GM12878 (cell line): ENCODE data around the gene STEAP3. TPM values are rescaled to one million over a fixed set of nuclear protein-coding genes. Genes with fewer than 3 reads are reported as not detected.

ENCODE experiments used
- ATAC-seq: fragments of 200-7000 bp; cut with Tn5 transposase; 3 replicates; pipeline ENCODE4 v1.9.1; 2020; ENCODE audit warnings: mild to moderate bottlenecking, moderate library complexity
- BruUV-seq: library from RNA; stranded (reverse); fragments of 400-500 nt; replicated peaks from 2 replicates; lab custom pipeline; 2021; lab: Mats Ljungman, UMichigan
- CTCF ChIA-PET: fragments of 300-600 bp; sonication (Branson Sonifier 250); formaldehyde crosslinking; extraction: SDS; loops from one replicate; lab custom pipeline; 2021; ENCODE audit warnings: inconsistent platforms; lab: Yijun Ruan, JAX
- POLR2A ChIA-PET: fragments of 350-600 bp; formaldehyde crosslinking; extraction: SDS; loops from one replicate; lab custom pipeline; 2021; ENCODE audit warnings: inconsistent platforms; lab: Charles Lee
- RAD21 ChIA-PET: fragments of 300-600 bp; sonication (Branson Sonifier 250); formaldehyde crosslinking; loops from one replicate; lab custom pipeline; 2023; ENCODE audit warnings: antibody characterized with exemption; ENCODE audit not compliant: unreplicated experiment; lab: Charles Lee
- SMC1A ChIA-PET: fragments of 300-600 bp; sonication (Branson Sonifier 250); formaldehyde crosslinking; loops from one replicate; lab custom pipeline; 2023; ENCODE audit not compliant: unreplicated experiment, uncharacterized antibody; lab: Charles Lee
- DNase-seq: peaks from one replicate; pipeline ENCODE4 v3.0.0-alpha.2; 2011; ENCODE audit warnings: low read depth, low spot score
- FAIRE-seq: peaks from 3 replicates; lab custom pipeline; 2011; peaks lifted over from hg19 to GRCh38; lab: Jason Lieb, UNC
- H2AFZ ChIP-seq: 2 replicates; pipeline ENCODE4 v1.6.0; 2011; ENCODE audit warnings: low read depth, low read length, control low read depth; ENCODE audit not compliant: control insufficient read depth
- H3K27ac ChIP-seq: 2 replicates; pipeline ENCODE4 v1.5.1; 2011; ENCODE audit warnings: control low read depth; ENCODE audit not compliant: control insufficient read depth, insufficient read depth
- H3K27me3 ChIP-seq, 2 experiments: replicated peaks in 1 of 2; 2 replicates each; pipeline versions ENCODE4 v1.6.0 to v1.6.1; 2011; ENCODE audit warnings: low read length in 1 of 2; ENCODE audit not compliant: control insufficient read depth in 2 of 2, insufficient read depth in 2 of 2
- H3K36me3 ChIP-seq, 2 experiments: 2 replicates each; pipeline ENCODE4 v1.5.1; 2011; ENCODE audit warnings: low read length in 1 of 2; ENCODE audit not compliant: control insufficient read depth in 2 of 2, insufficient read depth in 2 of 2
- H3K4me1 ChIP-seq: 2 replicates; pipeline ENCODE4 v1.6.1; 2011; ENCODE audit warnings: mild to moderate bottlenecking, low read length, moderate library complexity, mixed read lengths; ENCODE audit not compliant: control insufficient read depth, insufficient read depth
- H3K4me2 ChIP-seq: 2 replicates; pipeline ENCODE4 v1.6.0; 2011; ENCODE audit warnings: control low read depth; ENCODE audit not compliant: control insufficient read depth, insufficient read depth
- H3K4me3 ChIP-seq: fragments of 200-600 bp; sonication (generic); 2 replicates; pipeline ENCODE4 v1.5.1; 2016
- H3K79me2 ChIP-seq: 2 replicates; pipeline ENCODE4 v1.6.0; 2011; ENCODE audit warnings: low read length; ENCODE audit not compliant: control insufficient read depth, insufficient read depth
- H3K9ac ChIP-seq: 2 replicates; pipeline ENCODE4 v1.8.0; 2011; ENCODE audit warnings: low read length, control low read depth, mixed read lengths; ENCODE audit not compliant: control insufficient read depth, insufficient read depth
- H3K9me3 ChIP-seq: replicated peaks from 3 replicates; pipeline ENCODE4 v1.5.1; 2011; ENCODE audit warnings: mild to moderate bottlenecking, low read length; ENCODE audit not compliant: control insufficient read depth, insufficient read depth
- H4K20me1 ChIP-seq: 2 replicates; pipeline ENCODE4 v1.6.0; 2011; ENCODE audit not compliant: control insufficient read depth, insufficient read depth
- ATF3 ChIP-seq: IDR thresholded peaks from 2 replicates; pipeline ENCODE4 v1.6.1; 2011; ENCODE audit warnings: low read depth, mild to moderate bottlenecking, low read length, moderate library complexity, borderline replicate concordance; ENCODE audit errors: extremely low read depth
- CBX3 ChIP-seq: fragments of 200-600 bp; sonication (generic); IDR thresholded peaks from 2 replicates; pipeline ENCODE4 v1.6.1; 2016; ENCODE audit warnings: low read depth, borderline replicate concordance
- RAD21 ChIP-seq: IDR thresholded peaks from 2 replicates; pipeline ENCODE4 v1.6.1; 2011; ENCODE audit warnings: mild to moderate bottlenecking, low read depth, low read length, moderate library complexity; ENCODE audit not compliant: insufficient read depth
- RUNX3 ChIP-seq: IDR thresholded peaks from 2 replicates; pipeline ENCODE4 v1.6.1; 2012; ENCODE audit warnings: low read length, inconsistent platforms
- ZNF274 ChIP-seq: IDR thresholded peaks from one replicate; pipeline ENCODE4 v1.8.0; 2011; ENCODE audit not compliant: insufficient read length, insufficient read depth
- WGBS: methylation state at CpG from one replicate; pipeline ENCODE4 v1.1.6; 2016; ENCODE audit warnings: low lambda C conversion rate; ENCODE audit not compliant: insufficient replicate concordance, insufficient coverage; ENCODE audit errors: missing lambda C conversion rate; 5-methylcytosine and 5-hydroxymethylcytosine counted together
- in situ Hi-C: fragments of 300-500 bp; cut with MboI; formaldehyde crosslinking; loops from 9 replicates; pipeline ENCODE4 v1.14.3; 2018; ENCODE audit warnings: mixed read lengths
- intact Hi-C: fragments of 100-400 bp; cut with micrococcal nuclease; formaldehyde crosslinking; loops from one replicate; pipeline ENCODE4 v1.14.2; 2022; ENCODE audit not compliant: unreplicated experiment
- polyA plus RNA-seq, 11 experiments: library from polyadenylated mRNA; depleted of rRNA in 4 of 11; unstranded in 6 of 11; stranded (reverse) in 5 of 11; fragments of >200 nt; fragmentation: Nextera tagmentation in 4 of 11; fragmentation: Illumina TruSeq in 1 of 11; extraction: Ambion mirVana in 4 of 11; extraction: Trizol in 1 of 11; gene quantifications; 1 replicate in 1 of 11; 2 replicates in 10 of 11; pipeline versions ENCODE4 v1.2.1 to v1.2.3, GENCODE V29; 2011 to 2016; ENCODE audit warnings: inconsistent platforms in 2 of 11, missing spikeins in 2 of 11, low read depth in 1 of 11
- total RNA-seq, 4 experiments: library from RNA; depleted of rRNA in 3 of 4; stranded (reverse); fragments of >200 nt in 3 of 4; fragmentation: Illumina TruSeq in 1 of 4; extraction: Trizol in 1 of 4; gene quantifications; 2 replicates each; pipeline versions ENCODE4 v1.2.1 to v1.2.3, GENCODE V29; 2013 to 2021

Gene STEAP3
- total and polyA plus RNA-seq, 10 of the 15 experiments (the other 5 are each of a cell fraction or from before 2014, with no cell fraction given): 0.42 to 8.3 (median 4.8) TPM

- TF ChIP-seq ATF3: no peak
- no peak for TF ChIP-seq CBX3
- peak; percentile 62 for TF ChIP-seq RAD21
- TF ChIP-seq, all 136 proteins: peak for 1
- Histone ChIP-seq H3K4me3 (no peak overlapping the region), H3K4me2 (peak overlapping the region; percentile 74), H3K36me3 (no peaks in the 10 kb centered on the region), H3K27ac (no peak overlapping the region; the same call in 1 of the 2 replicates), H3K9ac (no peak overlapping the region), H4K20me1 (no peaks in the 10 kb centered on the region), H2AFZ (peak overlapping the region; percentile 46), H3K79me2 (no peaks in the 10 kb centered on the region), H3K9me3 (no peaks in the 10 kb centered on the region), H3K27me3 (no peaks in the 10 kb centered on the region), H3K4me1 (peaks cover 27% of the 10 kb centered on the region)
- POLR2A ChIA-PET: no interaction called here
- CTCF ChIA-PET: interaction anchor here (1.0 to 2.7 kb wide), 15 partner anchors 9 to 429 kb away, joined by 3 to 11 read pairs (median 4); no protein-coding TSS in a partner anchor
- ATAC-seq (peak; percentile 31; the same call in 2 of the 3 replicates), DNase-seq (no peak), FAIRE-seq (no peak)
- intact Hi-C loops: loop anchor here (1.0 to 5.0 kb wide), 2 partner anchors 166 to 430 kb away; no protein-coding TSS in a partner anchor
- 58% methylated on average over 5 of the region's 5 CpGs for WGBS
- SMC1A ChIA-PET: interaction anchor here (0.7 to 3.0 kb wide), 13 partner anchors 9 to 429 kb away, joined by 3 to 10 read pairs (median 4); no protein-coding TSS in a partner anchor
- RAD21 ChIA-PET: interaction anchor here (1.1 to 3.2 kb wide), 5 partner anchors 20 to 430 kb away, joined by 3 to 17 read pairs (median 6); partner anchors contain the start of genes C2orf76 and DBI
- in situ Hi-C loops: no loop called here
- no TSS peak for BruUV-seq
Measured at GRCh38 chr2:119311371-119311770, 87.7 kb downstream of the STEAP3 start.

- Histone ChIP-seq H3K27me3 (no peaks in the 10 kb centered on the region), H4K20me1 (no peaks in the 10 kb centered on the region), H3K36me3 (no peaks in the 10 kb centered on the region), H3K27ac (no peak overlapping the region; the same call in 1 of the 2 replicates), H2AFZ (peak overlapping the region; percentile 46; the same call in 1 of the 2 replicates), H3K4me3 (no peak overlapping the region), H3K4me1 (peaks cover 27% of the 10 kb centered on the region), H3K9ac (no peak overlapping the region), H3K79me2 (no peaks in the 10 kb centered on the region), H3K4me2 (peak overlapping the region; percentile 74)
- ChIA-PET RAD21 (interaction anchor here (1.2 to 3.2 kb wide), 6 partner anchors 20 to 165 kb away, joined by 3 to 17 read pairs (median 6); partner anchors contain the start of genes C2orf76 and DBI), SMC1A (interaction anchor here (1.2 to 3.0 kb wide), 9 partner anchors 10 to 429 kb away, joined by 4 to 10 read pairs (median 7); no protein-coding TSS in a partner anchor), CTCF (interaction anchor here (0.8 to 2.7 kb wide), 13 partner anchors 11 to 283 kb away, joined by 3 to 9 read pairs (median 4); no protein-coding TSS in a partner anchor)
- BruUV-seq: no TSS peak
- peak; percentile 24 for ATAC-seq
- in situ Hi-C loops (no loop called here), intact Hi-C loops (loop anchor here (1.0 to 5.0 kb wide), 2 partner anchors 165 to 431 kb away; no protein-coding TSS in a partner anchor)
- DNase-seq: no peak
- 0 out of 2 replicates have a peak, but pooled peaks have one; percentile 5 for TF ChIP-seq RUNX3
- no peak for TF ChIP-seq ZNF274
- TF ChIP-seq, all 136 proteins: peak for 1
- no peak for FAIRE-seq
- 53% methylated on average over 9 of the region's 9 CpGs for WGBS
- POLR2A ChIA-PET: no interaction called here
- H3K9me3 ChIP-seq: no peaks in the 10 kb centered on the region
Measured at GRCh38 chr2:119311831-119312230, 88.2 kb downstream of the STEAP3 start.

Other genes with a start within 250 kb of the STEAP3 start
- gene C1QL2, start 65.1 kb upstream of the STEAP3 start, total RNA-seq (2014; rRNA removed): not detected in 2 replicates
- gene C1QL2, start 65.1 kb upstream of the STEAP3 start, total RNA-seq (2014; rRNA removed; fragmentation: Illumina TruSeq; extraction: Trizol): not detected in 2 replicates
- gene C1QL2, start 65.1 kb upstream of the STEAP3 start, total RNA-seq (2021): not detected in 2 replicates
- not detected in 2 replicates for gene C1QL2, start 65.1 kb upstream of the STEAP3 start, polyA plus RNA-seq (2011; rRNA removed)
- gene C1QL2, start 65.1 kb upstream of the STEAP3 start, polyA plus RNA-seq (2014; fragmentation: Illumina TruSeq; extraction: Trizol): not detected in 2 replicates
- gene C1QL2, start 65.1 kb upstream of the STEAP3 start, polyA plus RNA-seq (2014; fragmentation: Nextera tagmentation; extraction: Ambion mirVana): not detected
- gene C1QL2, start 65.1 kb upstream of the STEAP3 start, polyA plus RNA-seq (2014; rRNA removed): not detected in 2 replicates
- not detected for gene C1QL2, start 65.1 kb upstream of the STEAP3 start, polyA plus RNA-seq (2016; fragmentation: Nextera tagmentation; extraction: Ambion mirVana)
- gene C2orf76, start 143.0 kb downstream of the STEAP3 start, total RNA-seq (2014; rRNA removed): 19.3 and 25.1 TPM in 2 replicates
- 21.0 and 23.3 TPM in 2 replicates for gene C2orf76, start 143.0 kb downstream of the STEAP3 start, total RNA-seq (2014; rRNA removed; fragmentation: Illumina TruSeq; extraction: Trizol)
- 13.7 and 14.0 TPM in 2 replicates for gene C2orf76, start 143.0 kb downstream of the STEAP3 start, total RNA-seq (2021)
- gene C2orf76, start 143.0 kb downstream of the STEAP3 start, polyA plus RNA-seq (2011; rRNA removed): 27.2 and 30.7 TPM in 2 replicates
- 23.7 and 35.3 TPM in 2 replicates for gene C2orf76, start 143.0 kb downstream of the STEAP3 start, polyA plus RNA-seq (2014; fragmentation: Illumina TruSeq; extraction: Trizol)
- 10 to 100 TPM; 45.0 to 46.1 TPM for gene C2orf76, start 143.0 kb downstream of the STEAP3 start, polyA plus RNA-seq (2014; fragmentation: Nextera tagmentation; extraction: Ambion mirVana)
- 21.1 and 21.5 TPM in 2 replicates for gene C2orf76, start 143.0 kb downstream of the STEAP3 start, polyA plus RNA-seq (2014; rRNA removed)
- 10 to 100 TPM; 27.3 to 29.9 TPM for gene C2orf76, start 143.0 kb downstream of the STEAP3 start, polyA plus RNA-seq (2016; fragmentation: Nextera tagmentation; extraction: Ambion mirVana)
- gene DBI, start 143.1 kb downstream of the STEAP3 start, total RNA-seq (2014; rRNA removed): 248 and 277 TPM in 2 replicates
- gene DBI, start 143.1 kb downstream of the STEAP3 start, total RNA-seq (2014; rRNA removed; fragmentation: Illumina TruSeq; extraction: Trizol): 966 and 1,022 TPM in 2 replicates
- 263 and 272 TPM in 2 replicates for gene DBI, start 143.1 kb downstream of the STEAP3 start, total RNA-seq (2021)
- 774 and 970 TPM in 2 replicates for gene DBI, start 143.1 kb downstream of the STEAP3 start, polyA plus RNA-seq (2011; rRNA removed)
- 1,042 and 1,487 TPM in 2 replicates for gene DBI, start 143.1 kb downstream of the STEAP3 start, polyA plus RNA-seq (2014; fragmentation: Illumina TruSeq; extraction: Trizol)
- 1,000 to 10,000 TPM; 2,131 to 2,567 TPM for gene DBI, start 143.1 kb downstream of the STEAP3 start, polyA plus RNA-seq (2014; fragmentation: Nextera tagmentation; extraction: Ambion mirVana)
- 776 and 805 TPM in 2 replicates for gene DBI, start 143.1 kb downstream of the STEAP3 start, polyA plus RNA-seq (2014; rRNA removed)
- 100 to 1,000 TPM; 921 to 985 TPM for gene DBI, start 143.1 kb downstream of the STEAP3 start, polyA plus RNA-seq (2016; fragmentation: Nextera tagmentation; extraction: Ambion mirVana)
- 0.28 TPM in 1 of 2 replicates, not detected in the other for gene TMEM37, start 208.0 kb downstream of the STEAP3 start, total RNA-seq (2014; rRNA removed)
- 0.09 TPM in 1 of 2 replicates, not detected in the other for gene TMEM37, start 208.0 kb downstream of the STEAP3 start, total RNA-seq (2014; rRNA removed; fragmentation: Illumina TruSeq; extraction: Trizol)
- gene TMEM37, start 208.0 kb downstream of the STEAP3 start, total RNA-seq (2021): 0.16 and 0.44 TPM in 2 replicates
- 0.32 and 0.67 TPM in 2 replicates for gene TMEM37, start 208.0 kb downstream of the STEAP3 start, polyA plus RNA-seq (2011; rRNA removed)
- 0.10 and 0.16 TPM in 2 replicates for gene TMEM37, start 208.0 kb downstream of the STEAP3 start, polyA plus RNA-seq (2014; fragmentation: Illumina TruSeq; extraction: Trizol)
- under 1 TPM in 1 of 2 experiments, not detected in 1; 0.07 TPM for gene TMEM37, start 208.0 kb downstream of the STEAP3 start, polyA plus RNA-seq (2014; fragmentation: Nextera tagmentation; extraction: Ambion mirVana)
- gene TMEM37, start 208.0 kb downstream of the STEAP3 start, polyA plus RNA-seq (2014; rRNA removed): 0.20 and 0.24 TPM in 2 replicates
- gene TMEM37, start 208.0 kb downstream of the STEAP3 start, polyA plus RNA-seq (2016; fragmentation: Nextera tagmentation; extraction: Ambion mirVana): not detected